PC-9 (cell line): ENCODE measurements around the gene ANKS1B. TPM values are rescaled to one million over a fixed set of nuclear protein-coding genes. Genes with fewer than 3 reads are reported as not detected.

Source experiments
- BruUV-seq: library from RNA; stranded (reverse); fragments of 400-500 nt; replicated peaks from 2 replicates; lab custom pipeline; 2021; lab: Mats Ljungman, UMichigan
- CTCF ChIA-PET: fragments of 300-600 bp; sonication (Branson Sonifier 250); formaldehyde crosslinking; loops from one replicate; lab custom pipeline; 2022; ENCODE audit warnings: antibody characterized with exemption; lab: Charles Lee
- POLR2A ChIA-PET: fragments of 300-600 bp; sonication (Branson Sonifier 250); formaldehyde crosslinking; loops from one replicate; lab custom pipeline; 2022; ENCODE audit warnings: antibody characterized with exemption; ENCODE audit not compliant: unreplicated experiment; lab: Charles Lee
- DNase-seq, 2 experiments: peaks; one replicate each; pipeline versions ENCODE4 v3.0.0 to v3.0.0-alpha.2; 2015 to 2022; ENCODE audit warnings: mixed read lengths in 1 of 2
- H2AFZ ChIP-seq: fragments of 200-600 bp; sonication (generic); 2 replicates; pipeline ENCODE4 v1.8.1; 2017; ENCODE audit warnings: antibody characterized with exemption
- H3F3A ChIP-seq: fragments of 200-600 bp; sonication (generic); 2 replicates; pipeline ENCODE4 v1.8.1; 2017; ENCODE audit warnings: antibody characterized with exemption, mild to moderate bottlenecking, low read depth; ENCODE audit not compliant: insufficient read depth
- H3K27ac ChIP-seq: fragments of 200-600 bp; sonication (generic); 2 replicates; pipeline ENCODE4 v1.6.1; 2016; ENCODE audit warnings: mixed run types
- H3K27me3 ChIP-seq: fragments of 200-600 bp; sonication (generic); 2 replicates; pipeline ENCODE4 v1.6.1; 2016; ENCODE audit warnings: low read depth, mixed run types; ENCODE audit not compliant: insufficient read depth
- H3K36me3 ChIP-seq: fragments of 200-600 bp; sonication (generic); 2 replicates; pipeline ENCODE4 v1.6.1; 2016; ENCODE audit warnings: low read depth, mixed run types
- H3K4me1 ChIP-seq: fragments of 200-600 bp; sonication (generic); replicated peaks from 2 replicates; pipeline ENCODE4 v1.6.1; 2016; ENCODE audit warnings: mixed run types; ENCODE audit not compliant: insufficient read depth
- H3K4me2 ChIP-seq: fragments of 200-600 bp; sonication (generic); 2 replicates; pipeline ENCODE4 v1.6.1; 2017; ENCODE audit warnings: mixed run types
- H3K4me3 ChIP-seq: fragments of 200-600 bp; sonication (generic); 2 replicates; pipeline ENCODE4 v1.6.1; 2016; ENCODE audit warnings: mixed run types
- H3K79me2 ChIP-seq: fragments of 200-600 bp; sonication (generic); 2 replicates; pipeline ENCODE4 v1.6.1; 2017; ENCODE audit warnings: low read depth, mixed run types
- H3K9me2 ChIP-seq: fragments of 200-600 bp; sonication (generic); 2 replicates; pipeline ENCODE4 v1.8.1; 2017; ENCODE audit warnings: mild to moderate bottlenecking; ENCODE audit not compliant: insufficient read depth
- H3K9me3 ChIP-seq: fragments of 200-600 bp; sonication (generic); 2 replicates; pipeline ENCODE4 v1.8.1; 2016; ENCODE audit warnings: low read depth; ENCODE audit not compliant: insufficient read depth
- H4K20me1 ChIP-seq: fragments of 200-600 bp; sonication (generic); 2 replicates; pipeline ENCODE4 v1.8.1; 2017; ENCODE audit not compliant: insufficient read depth
- CTCF ChIP-seq: fragments of 200-600 bp; sonication (generic); conservative IDR thresholded peaks from 2 replicates; pipeline ENCODE4 v1.6.1; 2017; ENCODE audit warnings: mixed run types, antibody characterized with exemption, mild to moderate bottlenecking, moderate library complexity
- EZH2 ChIP-seq: fragments of 200-600 bp; sonication (generic); IDR thresholded peaks from 2 replicates; pipeline ENCODE4 v1.8.0; 2017; ENCODE audit warnings: antibody characterized with exemption, low read depth
- intact Hi-C: fragments of 100-400 bp; cut with micrococcal nuclease; formaldehyde crosslinking; loops from one replicate; pipeline ENCODE4 v1.10.0; 2022; ENCODE audit not compliant: unreplicated experiment
- total RNA-seq: library from RNA; stranded (reverse); gene quantifications from 2 replicates; pipeline ENCODE4 v1.2.3, GENCODE V29; 2021

ANKS1B gene
- total RNA-seq, 1 experiment from 2014 or later, result not detected

GRCh38 chr12:100026241-100026640 is 41.5 kb upstream of the ANKS1B start:
- H3K36me3 ChIP-seq, result no peaks in the 10 kb centered on the region
- H3K9me2 ChIP-seq, result no peaks in the 10 kb centered on the region
- no peak overlapping the region for H3K4me3 ChIP-seq
- no peaks in the 10 kb centered on the region for H4K20me1 ChIP-seq
- no peak overlapping the region for H2AFZ ChIP-seq
- H3K27me3 ChIP-seq, result no peaks in the 10 kb centered on the region
- intact Hi-C loops, result no loop called here
- no TSS peak for BruUV-seq
- DNase-seq, result no peak
- H3F3A ChIP-seq, result no peaks in the 10 kb centered on the region
- H3K4me1 ChIP-seq, result no peaks in the 10 kb centered on the region
- POLR2A ChIA-PET, result no interaction called here
- TF ChIP-seq CTCF (no peak), EZH2 (no peak)
- CTCF ChIA-PET, result no interaction called here
- no peaks in the 10 kb centered on the region for H3K79me2 ChIP-seq
- no peak overlapping the region for H3K27ac ChIP-seq
- no peak overlapping the region for H3K4me2 ChIP-seq
- H3K9me3 ChIP-seq, result no peaks in the 10 kb centered on the region

- no peak overlapping the region for H3K4me3 ChIP-seq
- intact Hi-C loops, result no loop called here
- no peaks in the 10 kb centered on the region for H3K4me1 ChIP-seq
- no peaks in the 10 kb centered on the region for H3F3A ChIP-seq
- no peaks in the 10 kb centered on the region for H3K79me2 ChIP-seq
- H3K27me3 ChIP-seq, result no peaks in the 10 kb centered on the region
- no peaks in the 10 kb centered on the region for H3K9me2 ChIP-seq
- H2AFZ ChIP-seq, result no peak overlapping the region
- H4K20me1 ChIP-seq, result no peaks in the 10 kb centered on the region
- DNase-seq, result no peak
- TF ChIP-seq EZH2, result no peak
- TF ChIP-seq CTCF, result no peak
- no peak overlapping the region for H3K4me2 ChIP-seq
- no peak overlapping the region for H3K27ac ChIP-seq
- no peaks in the 10 kb centered on the region for H3K9me3 ChIP-seq
- H3K36me3 ChIP-seq, result no peaks in the 10 kb centered on the region
- no TSS peak for BruUV-seq
- CTCF ChIA-PET, result interaction anchor here (0.7 kb wide), 1 partner anchor 529 kb away, joined by 3 read pairs; no protein-coding TSS in a partner anchor
- POLR2A ChIA-PET, result no interaction called here
These were observed 40.3 kb upstream of the ANKS1B start for GRCh38 chr12:100024974-100025555.

- intact Hi-C loops, result no loop called here
- BruUV-seq, result no TSS peak
- H2AFZ ChIP-seq, result no peak overlapping the region
- no peaks in the 10 kb centered on the region for H4K20me1 ChIP-seq
- no peaks in the 10 kb centered on the region for H3K36me3 ChIP-seq
- H3K27me3 ChIP-seq, result no peaks in the 10 kb centered on the region
- no peak overlapping the region for H3K27ac ChIP-seq
- ChIA-PET CTCF (no interaction called here), POLR2A (no interaction called here)
- no peak overlapping the region for H3K4me3 ChIP-seq
- H3K4me1 ChIP-seq, result no peaks in the 10 kb centered on the region
- H3K9me3 ChIP-seq, result no peaks in the 10 kb centered on the region
- TF ChIP-seq EZH2 (no peak), CTCF (no peak)
- no peaks in the 10 kb centered on the region for H3F3A ChIP-seq
- no peaks in the 10 kb centered on the region for H3K9me2 ChIP-seq
- H3K4me2 ChIP-seq, result no peak overlapping the region
- H3K79me2 ChIP-seq, result no peaks in the 10 kb centered on the region
- no peak for DNase-seq
These were observed 35.6 kb upstream of the ANKS1B start for GRCh38 chr12:100020370-100020769.
